Karpas-422 (cell line): ENCODE data around the gene TMEM242. TPM values are rescaled to one million over a fixed set of nuclear protein-coding genes. Genes with fewer than 3 reads are reported as not detected.

Experiments
- DNase-seq: peaks from one replicate; pipeline ENCODE4 v3.0.0-alpha.2; 2015
- H2AFZ ChIP-seq: fragments of 200-600 bp; sonication (generic); 2 replicates; pipeline ENCODE4 v1.6.1; 2014; ENCODE audit warnings: antibody characterized with exemption, low read length, mixed read lengths
- H3K27ac ChIP-seq: fragments of 200-600 bp; sonication (generic); 2 replicates; pipeline ENCODE4 v1.5.1; 2014; ENCODE audit warnings: mild to moderate bottlenecking, low read length, moderate library complexity
- H3K27me3 ChIP-seq: fragments of 200-600 bp; sonication (generic); 2 replicates; pipeline ENCODE4 v1.6.1; 2014; ENCODE audit warnings: low read length, mixed read lengths
- H3K36me3 ChIP-seq: fragments of 200-600 bp; sonication (generic); 2 replicates; pipeline ENCODE4 v1.6.1; 2014; ENCODE audit warnings: low read length, mixed read lengths; ENCODE audit not compliant: insufficient read depth
- H3K4me1 ChIP-seq: fragments of 200-600 bp; sonication (generic); 2 replicates; pipeline ENCODE4 v1.6.1; 2014; ENCODE audit warnings: mild to moderate bottlenecking, low read length, mixed read lengths
- H3K4me2 ChIP-seq: fragments of 200-600 bp; sonication (generic); 2 replicates; pipeline ENCODE4 v1.6.1; 2014; ENCODE audit warnings: low read length, low read depth, mild to moderate bottlenecking; ENCODE audit not compliant: poor library complexity, severe bottlenecking
- H3K4me3 ChIP-seq: fragments of 200-600 bp; sonication (generic); 2 replicates; pipeline ENCODE4 v1.5.1; 2014; ENCODE audit warnings: mild to moderate bottlenecking, antibody characterized with exemption, low read length, mixed read lengths
- H3K79me2 ChIP-seq: fragments of 200-600 bp; sonication (generic); 2 replicates; pipeline ENCODE4 v1.6.1; 2014; ENCODE audit warnings: mild to moderate bottlenecking, low read length, mixed read lengths
- H3K9ac ChIP-seq: fragments of 200-600 bp; sonication (generic); 2 replicates; pipeline ENCODE4 v1.6.0; 2014; ENCODE audit warnings: low read length
- H3K9me2 ChIP-seq: fragments of 200-600 bp; sonication (generic), shearing (Covaris generic); replicated peaks from 2 replicates; pipeline ENCODE4 v1.6.0; 2014; ENCODE audit warnings: mild to moderate bottlenecking, low read length, moderate library complexity; ENCODE audit not compliant: insufficient read depth
- H3K9me3 ChIP-seq: fragments of 300-700, 200-600 bp; sonication (generic); 2 replicates; pipeline ENCODE4 v1.6.1; 2014; ENCODE audit warnings: low read length, mixed read lengths
- H4K20me1 ChIP-seq: fragments of 200-600 bp; sonication (generic); 2 replicates; pipeline ENCODE4 v1.6.1; 2014; ENCODE audit warnings: mild to moderate bottlenecking, antibody characterized with exemption, low read length, low read depth; ENCODE audit not compliant: insufficient read depth
- total RNA-seq: library from RNA; depleted of rRNA; stranded (reverse); fragments of >200 nt; shearing (Covaris generic); gene quantifications from 2 replicates; pipeline ENCODE4 v1.2.3, GENCODE V29; 2014; ENCODE audit warnings: low replicate concordance

Gene TMEM242
- total RNA-seq, 1 experiment from 2014 or later, result 3.4 TPM

- H4K20me1 ChIP-seq, result no peaks in the 10 kb centered on the region
- H3K9ac ChIP-seq, result no peak overlapping the region
- H3K79me2 ChIP-seq, result no peaks in the 10 kb centered on the region
- H3K36me3 ChIP-seq, result no peaks in the 10 kb centered on the region
- no peak overlapping the region for H2AFZ ChIP-seq
- H3K27ac ChIP-seq, result no peak overlapping the region
- H3K9me3 ChIP-seq, result 0 out of 2 replicates have a peak, but pooled peaks cover 4% of the 10 kb centered on the region
- H3K4me2 ChIP-seq, result no peak overlapping the region
- H3K27me3 ChIP-seq, result no peaks in the 10 kb centered on the region
- H3K4me1 ChIP-seq, result peaks cover 52% of the 10 kb centered on the region
- no peaks in the 10 kb centered on the region for H3K9me2 ChIP-seq
- no peak overlapping the region for H3K4me3 ChIP-seq
- DNase-seq, result no peak
These were observed 53.0 kb downstream of the TMEM242 start for GRCh38 chr6:157270308-157270707.

GRCh38 chr6:157269261-157269794 lies 54.0 kb downstream of the TMEM242 start:
- Histone ChIP-seq H3K79me2 (no peaks in the 10 kb centered on the region), H3K9me3 (0 out of 2 replicates have a peak, but pooled peaks cover 4% of the 10 kb centered on the region), H3K27ac (no peak overlapping the region), H3K4me1 (peaks cover 45% of the 10 kb centered on the region), H4K20me1 (no peaks in the 10 kb centered on the region), H3K4me2 (no peak overlapping the region), H3K36me3 (no peaks in the 10 kb centered on the region), H2AFZ (no peak overlapping the region), H3K27me3 (no peaks in the 10 kb centered on the region), H3K9ac (no peak overlapping the region), H3K9me2 (no peaks in the 10 kb centered on the region), H3K4me3 (no peak overlapping the region)
- DNase-seq, result no peak

GRCh38 chr6:157268835-157269234 lies 54.5 kb downstream of the TMEM242 start:
- no peaks in the 10 kb centered on the region for H4K20me1 ChIP-seq
- no peak overlapping the region for H3K4me3 ChIP-seq
- H3K4me1 ChIP-seq, result peaks cover 40% of the 10 kb centered on the region
- no peak overlapping the region for H3K4me2 ChIP-seq
- no peak overlapping the region for H3K9ac ChIP-seq
- no peak for DNase-seq
- no peaks in the 10 kb centered on the region for H3K79me2 ChIP-seq
- H2AFZ ChIP-seq, result no peak overlapping the region
- no peaks in the 10 kb centered on the region for H3K27me3 ChIP-seq
- H3K36me3 ChIP-seq, result no peaks in the 10 kb centered on the region
- 0 out of 2 replicates have a peak, but pooled peaks cover 4% of the 10 kb centered on the region for H3K9me3 ChIP-seq
- H3K9me2 ChIP-seq, result no peaks in the 10 kb centered on the region
- H3K27ac ChIP-seq, result no peak overlapping the region

GRCh38 chr6:157268396-157268795 lies 54.9 kb downstream of the TMEM242 start:
- H3K27me3 ChIP-seq, result no peaks in the 10 kb centered on the region
- H3K4me1 ChIP-seq, result peaks cover 36% of the 10 kb centered on the region
- H3K36me3 ChIP-seq, result no peaks in the 10 kb centered on the region
- H3K4me3 ChIP-seq, result no peak overlapping the region
- no peaks in the 10 kb centered on the region for H4K20me1 ChIP-seq
- no peak for DNase-seq
- no peak overlapping the region for H3K4me2 ChIP-seq
- no peak overlapping the region for H3K9ac ChIP-seq
- H3K79me2 ChIP-seq, result no peaks in the 10 kb centered on the region
- H3K9me3 ChIP-seq, result 0 out of 2 replicates have a peak, but pooled peaks cover 4% of the 10 kb centered on the region
- no peak overlapping the region for H3K27ac ChIP-seq
- H2AFZ ChIP-seq, result no peak overlapping the region
- no peaks in the 10 kb centered on the region for H3K9me2 ChIP-seq

GRCh38 chr6:157267654-157268053 lies 55.7 kb downstream of the TMEM242 start:
- H3K36me3 ChIP-seq, result no peaks in the 10 kb centered on the region
- no peaks in the 10 kb centered on the region for H3K27me3 ChIP-seq

GRCh38 chr6:157267109-157267611 lies 56.2 kb downstream of the TMEM242 start:
- H3K79me2 ChIP-seq, result no peaks in the 10 kb centered on the region
- H3K4me2 ChIP-seq, result no peak overlapping the region
- H3K36me3 ChIP-seq, result no peaks in the 10 kb centered on the region
- no peak overlapping the region for H3K27ac ChIP-seq
- no peaks in the 10 kb centered on the region for H3K27me3 ChIP-seq
- 0 out of 2 replicates have a peak, but pooled peaks cover 4% of the 10 kb centered on the region for H3K9me3 ChIP-seq
- H2AFZ ChIP-seq, result no peak overlapping the region
- no peak for DNase-seq
- peaks cover 24% of the 10 kb centered on the region for H3K4me1 ChIP-seq
- H3K9me2 ChIP-seq, result no peaks in the 10 kb centered on the region
- no peak overlapping the region for H3K9ac ChIP-seq
- no peak overlapping the region for H3K4me3 ChIP-seq
- H4K20me1 ChIP-seq, result no peaks in the 10 kb centered on the region

More at GRCh38 chr6:157267654-157268053, 55.7 kb downstream of the TMEM242 start:
- 0 out of 2 replicates have a peak, but pooled peaks cover 4% of the 10 kb centered on the region for H3K9me3 ChIP-seq
- no peak overlapping the region for H3K4me3 ChIP-seq
- DNase-seq, result no peak
- no peak overlapping the region for H3K4me2 ChIP-seq
- H3K9me2 ChIP-seq, result no peaks in the 10 kb centered on the region
- H2AFZ ChIP-seq, result no peak overlapping the region
- H3K4me1 ChIP-seq, result peaks cover 29% of the 10 kb centered on the region
- H3K27ac ChIP-seq, result no peak overlapping the region
- no peaks in the 10 kb centered on the region for H4K20me1 ChIP-seq
- no peaks in the 10 kb centered on the region for H3K79me2 ChIP-seq
- no peak overlapping the region for H3K9ac ChIP-seq

GRCh38 chr6:157266274-157267101 lies 56.8 kb downstream of the TMEM242 start:
- Histone ChIP-seq H3K9ac (no peak overlapping the region), H3K4me3 (no peak overlapping the region), H3K79me2 (no peaks in the 10 kb centered on the region), H2AFZ (no peak overlapping the region), H3K4me2 (no peak overlapping the region), H3K27me3 (no peaks in the 10 kb centered on the region), H3K27ac (no peak overlapping the region), H4K20me1 (no peaks in the 10 kb centered on the region), H3K4me1 (peaks cover 19% of the 10 kb centered on the region), H3K36me3 (no peaks in the 10 kb centered on the region), H3K9me3 (0 out of 2 replicates have a peak, but pooled peaks cover 4% of the 10 kb centered on the region), H3K9me2 (no peaks in the 10 kb centered on the region)
- no peak for DNase-seq

- H3K4me3 ChIP-seq, result no peak overlapping the region
- H3K4me1 ChIP-seq, result peaks cover 19% of the 10 kb centered on the region
- 0 out of 2 replicates have a peak, but pooled peaks cover 4% of the 10 kb centered on the region for H3K9me3 ChIP-seq
- H3K36me3 ChIP-seq, result no peaks in the 10 kb centered on the region
- H3K4me2 ChIP-seq, result no peak overlapping the region
- H3K9me2 ChIP-seq, result no peaks in the 10 kb centered on the region
- no peak overlapping the region for H3K27ac ChIP-seq
- no peak for DNase-seq
- H3K27me3 ChIP-seq, result no peaks in the 10 kb centered on the region
- no peak overlapping the region for H3K9ac ChIP-seq
- no peaks in the 10 kb centered on the region for H3K79me2 ChIP-seq
- H2AFZ ChIP-seq, result no peak overlapping the region
- no peaks in the 10 kb centered on the region for H4K20me1 ChIP-seq
These were observed 57.7 kb downstream of the TMEM242 start for GRCh38 chr6:157265635-157266034.
